Epithelial cell of proximal tubule (primary cell): ENCODE results near the gene EZH2. TPM values are rescaled to one million over a fixed set of nuclear protein-coding genes. Genes with fewer than 3 reads are reported as not detected.
A peak's percentile ranks its signal among the peaks of the same experiment; 100 is the strongest.

Experiments used
- DNase-seq: peaks from one replicate; pipeline ENCODE4 v3.0.0-alpha.2; 2011; ENCODE audit warnings: low read depth
- H3K4me3 ChIP-seq: 2 replicates; pipeline ENCODE4 v1.5.1; 2011; ENCODE audit warnings: low read depth, mild to moderate bottlenecking, low read length
- CTCF ChIP-seq: conservative IDR thresholded peaks from 2 replicates; pipeline ENCODE4 v1.5.1; 2012; ENCODE audit warnings: low read depth, mild to moderate bottlenecking, low read length
- total RNA-seq: library from RNA; depleted of rRNA; stranded (reverse); fragments of >200 nt; gene quantifications from 2 replicates; pipeline ENCODE4 v1.2.3, GENCODE V29; 2015

The EZH2 gene
- total RNA-seq, 1 donor from 2014 or later, result 24.9 TPM

DNA sequence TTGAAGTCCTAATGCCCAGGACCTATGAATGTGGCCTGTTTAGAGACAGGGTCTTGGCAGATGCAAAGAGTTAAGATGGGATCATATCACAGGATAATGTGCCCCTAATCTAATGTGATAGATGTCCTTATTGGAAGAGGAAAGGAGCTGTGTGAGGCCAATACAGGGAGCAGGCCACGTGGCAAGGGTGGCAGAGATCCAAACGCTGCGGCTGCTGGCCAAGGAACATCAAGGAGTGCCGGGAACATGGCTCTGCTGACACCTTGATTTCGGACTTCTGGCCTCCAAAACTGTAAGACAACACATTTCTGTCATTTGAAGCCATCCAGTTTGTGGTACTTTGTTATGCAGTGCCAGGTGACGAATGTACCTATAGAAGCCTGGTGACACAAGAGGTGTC lies 37.7 kb upstream of the EZH2 start:
- TF ChIP-seq CTCF, result no peak
- no peak for DNase-seq
- no peak overlapping the region for H3K4me3 ChIP-seq

DNA sequence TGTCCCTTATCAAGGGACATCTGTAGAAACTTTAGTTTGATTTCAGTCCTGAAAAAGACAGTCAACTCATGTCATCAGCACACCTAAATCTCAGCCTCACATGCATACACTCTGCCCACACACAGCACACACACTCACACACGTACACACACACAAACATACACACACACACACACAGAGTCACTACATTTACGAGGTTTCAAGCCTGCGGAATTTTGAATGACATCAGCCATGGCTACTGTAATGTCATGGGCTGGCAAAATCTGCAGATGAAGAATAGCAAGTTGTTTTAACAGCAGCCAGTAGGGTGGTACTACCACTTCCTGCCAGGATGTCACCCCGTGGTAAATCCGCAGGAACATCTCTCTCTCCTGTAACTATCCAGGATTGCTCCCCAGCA lies 37.1 kb upstream of the EZH2 start:
- no peak overlapping the region for H3K4me3 ChIP-seq
- TF ChIP-seq CTCF, result no peak
- no peak for DNase-seq

DNA sequence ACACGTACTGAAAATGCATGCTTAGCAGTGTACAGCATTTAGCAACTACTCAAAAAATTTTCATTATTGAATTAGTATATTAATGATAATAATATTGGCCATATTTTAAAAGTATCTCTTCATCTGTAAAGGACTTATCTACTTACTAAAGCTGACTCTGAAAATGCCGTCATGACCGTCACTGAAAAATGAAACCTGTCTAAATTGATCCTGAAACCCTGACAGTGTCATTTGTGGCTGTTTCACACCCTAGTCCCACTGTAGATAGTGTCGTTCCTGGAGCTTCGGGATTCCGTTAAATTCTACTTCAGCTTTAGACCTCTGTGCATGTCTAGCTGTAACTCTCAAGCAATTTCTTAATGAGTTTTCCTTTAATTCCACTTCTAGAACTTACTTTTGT lies 35.8 kb upstream of the EZH2 start:
- TF ChIP-seq CTCF, result no peak
- DNase-seq, result no peak
- no peak overlapping the region for H3K4me3 ChIP-seq

GRCh38 chr7:148918058-148918596 lies 34.0 kb upstream of the EZH2 start:
- H3K4me3 ChIP-seq, result no peak overlapping the region
- no peak for DNase-seq
- TF ChIP-seq CTCF, result no peak

GRCh38 chr7:148916186-148916585 lies 32.1 kb upstream of the EZH2 start:
- H3K4me3 ChIP-seq, result no peak overlapping the region
- TF ChIP-seq CTCF, result no peak
- no peak for DNase-seq

DNA sequence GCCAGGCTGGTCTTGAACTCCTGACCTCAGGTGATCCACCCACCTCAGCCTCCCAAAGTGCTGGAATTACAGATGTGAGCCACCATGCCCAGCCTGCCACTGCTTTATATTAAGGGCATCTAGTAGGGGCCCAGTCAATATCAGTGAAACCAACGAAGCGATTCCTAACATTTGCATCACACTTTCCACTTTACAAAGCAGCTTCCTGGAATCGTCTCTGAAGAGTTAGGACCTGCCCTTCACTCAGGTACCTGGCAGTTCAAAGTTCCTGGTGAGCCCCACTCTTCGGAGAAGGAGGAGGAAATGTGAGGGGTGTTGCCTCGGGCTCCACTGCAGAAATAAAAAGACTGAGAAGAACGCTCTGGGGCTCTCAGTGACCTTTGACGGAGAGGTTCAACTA lies 31.1 kb upstream of the EZH2 start:
- no peak for TF ChIP-seq CTCF
- H3K4me3 ChIP-seq, result no peak overlapping the region
- DNase-seq, result no peak

DNA sequence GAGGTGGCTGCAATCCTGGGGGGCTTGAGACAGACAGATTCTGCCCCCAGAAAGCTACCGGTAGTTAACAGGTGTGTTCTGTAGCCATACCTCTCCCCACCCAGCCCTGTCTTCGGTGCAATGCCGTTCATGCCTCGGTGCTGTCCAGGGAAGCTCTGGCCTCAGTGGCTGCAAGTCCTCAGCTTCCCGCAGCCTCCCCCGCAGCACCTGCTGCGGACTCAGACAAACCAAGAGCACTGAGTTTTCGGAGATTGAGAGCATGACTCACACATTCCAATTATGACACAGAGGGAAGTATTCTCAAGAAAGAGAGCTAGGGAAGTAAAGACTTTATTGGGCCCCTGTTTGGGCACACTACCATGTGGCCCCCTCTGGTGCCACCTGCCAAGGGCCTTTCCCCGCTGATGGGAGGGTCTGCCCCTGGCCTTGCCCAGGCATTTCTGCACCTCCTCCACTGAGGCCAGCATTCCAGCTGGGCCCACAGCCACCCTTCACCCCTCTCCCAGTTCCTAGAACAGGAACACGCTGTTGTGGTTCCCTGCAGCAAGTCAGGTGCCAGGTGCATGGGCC lies 30.2 kb upstream of the EZH2 start:
- H3K4me3 ChIP-seq, result no peak overlapping the region
- peak; percentile 9 for DNase-seq
- no peak for TF ChIP-seq CTCF
